ENCODE measurements around the gene ANKRD60.

The ANKRD60 gene

GRCh38 chr20:58261660-58262059, 33.2 kb upstream of the ANKRD60 start:
- no peaks in the 10 kb centered on the region for H3K9me3 ChIP-seq (ENCODE audit: control insufficient read depth, low read length)
- no peaks in the 10 kb centered on the region for H3K4me1 ChIP-seq (ENCODE audit: control insufficient read depth, insufficient read depth, low read length, poor library complexity, severe bottlenecking)
- H3K36me3 ChIP-seq (ENCODE audit: control insufficient read depth, insufficient read depth, low read length): peaks cover 58% of the 10 kb centered on the region
- no peak overlapping the region for H3K4me3 ChIP-seq (ENCODE audit: extremely low read depth, insufficient read depth, low read length, poor library complexity, severe bottlenecking)
- no CpG with 5 or more reads among the region's 3 CpGs for WGBS, 2 experiments (ENCODE audit: insufficient coverage in 2 of 2)
- H3K27ac ChIP-seq (ENCODE audit: low read depth, low read length, severe bottlenecking): no peak overlapping the region

- Histone ChIP-seq H3K4me3 (ENCODE audit: extremely low read depth, insufficient read depth, low read length, poor library complexity, severe bottlenecking) (no peak overlapping the region), H3K27ac (ENCODE audit: low read depth, low read length, severe bottlenecking) (no peak overlapping the region), H3K36me3 (ENCODE audit: control insufficient read depth, insufficient read depth, low read length) (peaks cover 45% of the 10 kb centered on the region), H3K9me3 (ENCODE audit: control insufficient read depth, low read length) (no peaks in the 10 kb centered on the region), H3K4me1 (ENCODE audit: control insufficient read depth, insufficient read depth, low read length, poor library complexity, severe bottlenecking) (no peaks in the 10 kb centered on the region)
- 93 to 100% methylated on average over 2 to 3 of the region's 5 CpGs for WGBS, 2 experiments (ENCODE audit: insufficient coverage in 2 of 2)
Observed at GRCh38 chr20:58260006-58260405, 31.6 kb upstream of the ANKRD60 start.

GRCh38 chr20:58256842-58257241, 28.4 kb upstream of the ANKRD60 start:
- H3K36me3 ChIP-seq (ENCODE audit: control insufficient read depth, insufficient read depth, low read length): peaks cover 21% of the 10 kb centered on the region
- peaks cover 4% of the 10 kb centered on the region for H3K9me3 ChIP-seq (ENCODE audit: control insufficient read depth, low read length)
- WGBS, 2 experiments (ENCODE audit: insufficient coverage in 2 of 2): 100% methylated on average over 2 to 4 of the region's 4 CpGs
- H3K4me1 ChIP-seq (ENCODE audit: control insufficient read depth, insufficient read depth, low read length, poor library complexity, severe bottlenecking): peaks cover 2% of the 10 kb centered on the region
- no peak overlapping the region for H3K27ac ChIP-seq (ENCODE audit: low read depth, low read length, severe bottlenecking)
- H3K4me3 ChIP-seq (ENCODE audit: extremely low read depth, insufficient read depth, low read length, poor library complexity, severe bottlenecking): no peak overlapping the region

DNA sequence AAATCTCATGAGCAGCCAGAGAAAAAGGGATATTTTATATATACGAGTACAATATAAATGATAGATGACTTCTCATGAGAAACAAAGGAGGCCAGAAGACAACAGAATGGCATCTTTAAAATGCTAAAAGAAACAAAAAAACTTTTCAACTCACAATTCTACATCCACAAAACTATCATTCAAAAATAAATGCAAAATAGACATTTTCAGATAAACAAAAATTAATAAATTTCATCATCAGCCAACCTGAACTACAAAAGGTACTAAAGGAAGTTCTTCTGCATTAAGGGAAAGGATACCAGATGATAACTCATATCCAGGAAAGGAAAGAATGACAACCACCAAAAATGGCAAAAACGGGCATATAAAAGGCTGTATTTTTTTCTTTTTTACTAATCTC, 27.9 kb upstream of the ANKRD60 start:
- Histone ChIP-seq H3K36me3 (ENCODE audit: control insufficient read depth, insufficient read depth, low read length) (peaks cover 21% of the 10 kb centered on the region), H3K27ac (ENCODE audit: low read depth, low read length, severe bottlenecking) (no peak overlapping the region), H3K4me1 (ENCODE audit: control insufficient read depth, insufficient read depth, low read length, poor library complexity, severe bottlenecking) (peaks cover 7% of the 10 kb centered on the region), H3K9me3 (ENCODE audit: control insufficient read depth, low read length) (peaks cover 4% of the 10 kb centered on the region), H3K4me3 (ENCODE audit: extremely low read depth, insufficient read depth, low read length, poor library complexity, severe bottlenecking) (no peak overlapping the region)
- WGBS, 2 experiments (ENCODE audit: insufficient coverage in 2 of 2): no CpG with 5 or more reads among the region's 2 CpGs

DNA sequence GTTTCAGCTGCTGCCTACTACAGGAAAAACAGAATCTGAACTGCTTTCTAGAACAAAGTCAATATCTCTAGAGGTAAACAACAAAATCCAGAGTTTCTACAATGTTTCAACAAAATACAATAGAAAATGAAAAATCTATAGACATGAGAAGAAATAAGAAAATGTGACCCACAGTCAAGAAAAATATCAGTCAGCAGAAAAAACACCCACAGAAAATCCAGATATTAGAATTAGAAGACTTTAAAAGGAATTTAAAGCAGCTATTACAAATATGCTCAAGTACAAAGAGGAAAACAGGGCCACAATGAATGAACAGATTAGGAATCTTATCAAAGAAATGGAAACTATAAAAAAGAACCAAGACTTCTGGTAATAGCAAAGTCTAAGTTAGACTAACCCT, 26.4 kb upstream of the ANKRD60 start:
- Histone ChIP-seq H3K27ac (ENCODE audit: low read depth, low read length, severe bottlenecking) (no peak overlapping the region), H3K9me3 (ENCODE audit: control insufficient read depth, low read length) (peaks cover 4% of the 10 kb centered on the region), H3K4me1 (ENCODE audit: control insufficient read depth, insufficient read depth, low read length, poor library complexity, severe bottlenecking) (peaks cover 8% of the 10 kb centered on the region), H3K4me3 (ENCODE audit: extremely low read depth, insufficient read depth, low read length, poor library complexity, severe bottlenecking) (no peak overlapping the region), H3K36me3 (ENCODE audit: control insufficient read depth, insufficient read depth, low read length) (peaks cover 27% of the 10 kb centered on the region)

DNA sequence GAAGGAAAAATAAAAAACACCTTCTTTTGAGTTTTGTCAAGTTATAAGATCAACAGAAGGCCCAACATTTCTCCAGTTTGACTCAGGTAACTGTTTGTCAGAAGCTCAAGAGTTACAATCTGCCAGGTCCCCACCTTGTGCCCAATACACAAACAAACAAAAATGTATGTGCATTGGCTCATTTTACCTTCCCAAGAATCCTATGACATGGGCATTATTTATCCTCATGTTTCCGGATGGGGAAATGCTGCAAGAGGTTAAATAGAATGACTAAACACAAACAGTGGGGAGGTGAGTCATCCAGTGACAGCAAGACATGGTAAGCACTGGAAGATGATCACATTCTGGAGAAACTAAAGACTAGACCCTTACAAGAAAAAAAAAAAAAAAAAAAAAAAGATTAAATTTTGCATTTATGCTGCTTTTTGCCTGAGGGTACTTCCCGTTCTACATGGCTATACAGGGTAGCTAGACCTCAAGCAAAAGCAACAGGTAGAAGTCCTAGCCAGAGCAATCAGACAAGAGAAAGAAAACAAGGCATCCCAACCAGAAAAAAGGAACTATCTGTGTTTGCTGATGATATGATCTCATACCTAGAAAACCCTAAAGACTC, 23.6 kb upstream of the ANKRD60 start:
- 100% methylated on average over 1 of the region's 2 CpGs; no CpG with 5 or more reads in 1 of the 2 experiments for WGBS, 2 experiments (ENCODE audit: insufficient coverage in 2 of 2)
- peak overlapping the region; percentile 32 for H3K27ac ChIP-seq (ENCODE audit: low read depth, low read length, severe bottlenecking)

GRCh38 chr20:58251348-58251978, 23.0 kb upstream of the ANKRD60 start:
- Histone ChIP-seq H3K9me3 (ENCODE audit: control insufficient read depth, low read length) (peaks cover 4% of the 10 kb centered on the region), H3K27ac (ENCODE audit: low read depth, low read length, severe bottlenecking) (peak overlapping the region; percentile 3), H3K4me3 (ENCODE audit: extremely low read depth, insufficient read depth, low read length, poor library complexity, severe bottlenecking) (no peak overlapping the region), H3K4me1 (ENCODE audit: control insufficient read depth, insufficient read depth, low read length, poor library complexity, severe bottlenecking) (peaks cover 8% of the 10 kb centered on the region), H3K36me3 (ENCODE audit: control insufficient read depth, insufficient read depth, low read length) (peaks cover 32% of the 10 kb centered on the region)
- WGBS, 2 experiments (ENCODE audit: insufficient coverage in 2 of 2): 65 to 73% methylated on average over 5 to 6 of the region's 8 CpGs

More for the DNA sequence above, 23.6 kb upstream of the ANKRD60 start:
- no peak overlapping the region for H3K4me3 ChIP-seq (ENCODE audit: extremely low read depth, insufficient read depth, low read length, poor library complexity, severe bottlenecking)
- H3K9me3 ChIP-seq (ENCODE audit: control insufficient read depth, low read length): peaks cover 4% of the 10 kb centered on the region
- peaks cover 8% of the 10 kb centered on the region for H3K4me1 ChIP-seq (ENCODE audit: control insufficient read depth, insufficient read depth, low read length, poor library complexity, severe bottlenecking)
- peaks cover 33% of the 10 kb centered on the region for H3K36me3 ChIP-seq (ENCODE audit: control insufficient read depth, insufficient read depth, low read length)

DNA sequence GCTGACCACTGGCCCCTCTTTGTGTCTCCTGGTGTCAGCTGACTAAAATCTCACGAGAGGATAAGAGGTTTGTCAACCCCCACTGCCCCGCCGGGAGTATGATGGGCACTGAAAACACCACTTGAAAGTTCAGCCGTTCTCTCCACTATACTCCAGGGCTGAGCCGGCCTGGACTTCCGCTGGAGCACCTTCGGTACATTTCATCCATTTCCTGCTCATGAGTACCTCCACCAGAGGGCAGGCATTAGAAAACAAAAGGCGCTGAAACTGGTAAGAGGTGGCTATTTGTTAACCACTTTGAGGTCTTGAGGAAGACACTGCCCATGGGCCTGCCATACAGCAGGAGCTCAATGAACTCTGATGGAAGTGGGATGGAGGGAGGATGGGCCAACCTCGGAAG, 17.9 kb upstream of the ANKRD60 start:
- H3K36me3 ChIP-seq (ENCODE audit: control insufficient read depth, insufficient read depth, low read length): peaks cover 62% of the 10 kb centered on the region
- 82 to 83% methylated on average over 6 to 9 of the region's 9 CpGs for WGBS, 2 experiments (ENCODE audit: insufficient coverage in 2 of 2)
- peaks cover 7% of the 10 kb centered on the region for H3K4me1 ChIP-seq (ENCODE audit: control insufficient read depth, insufficient read depth, low read length, poor library complexity, severe bottlenecking)

DNA sequence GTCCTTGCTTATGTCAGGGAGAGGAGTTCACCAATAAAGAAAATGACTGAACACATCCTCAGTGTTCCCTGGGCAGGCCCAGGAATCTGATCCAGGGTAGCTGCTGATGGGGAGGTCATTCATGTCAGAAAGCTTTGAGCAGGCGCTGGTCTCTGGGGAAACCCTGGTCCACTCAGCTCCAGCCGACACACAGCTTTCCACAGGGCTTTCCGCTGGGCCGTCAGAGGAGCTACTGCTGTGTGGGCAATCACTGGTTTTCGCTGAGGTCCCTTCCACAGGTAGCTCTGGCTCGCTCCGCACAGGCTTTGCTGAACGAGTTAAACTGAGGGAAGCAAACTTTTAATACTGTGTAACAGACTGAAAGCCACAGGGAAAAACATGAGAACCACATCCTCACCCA, 17.5 kb upstream of the ANKRD60 start:
- H3K9me3 ChIP-seq (ENCODE audit: control insufficient read depth, low read length): no peaks in the 10 kb centered on the region
- H3K27ac ChIP-seq (ENCODE audit: low read depth, low read length, severe bottlenecking): no peak overlapping the region
- no peak overlapping the region for H3K4me3 ChIP-seq (ENCODE audit: extremely low read depth, insufficient read depth, low read length, poor library complexity, severe bottlenecking)
- peaks cover 5% of the 10 kb centered on the region for H3K4me1 ChIP-seq (ENCODE audit: control insufficient read depth, insufficient read depth, low read length, poor library complexity, severe bottlenecking)
- WGBS, 2 experiments (ENCODE audit: insufficient coverage in 2 of 2): 94 to 97% methylated on average over 8 of the region's 8 CpGs
- H3K36me3 ChIP-seq (ENCODE audit: control insufficient read depth, insufficient read depth, low read length): peaks cover 58% of the 10 kb centered on the region

More for the DNA sequence above, 17.9 kb upstream of the ANKRD60 start:
- H3K27ac ChIP-seq (ENCODE audit: low read depth, low read length, severe bottlenecking): no peak overlapping the region
- H3K9me3 ChIP-seq (ENCODE audit: control insufficient read depth, low read length): no peaks in the 10 kb centered on the region
- H3K4me3 ChIP-seq (ENCODE audit: extremely low read depth, insufficient read depth, low read length, poor library complexity, severe bottlenecking): no peak overlapping the region

DNA sequence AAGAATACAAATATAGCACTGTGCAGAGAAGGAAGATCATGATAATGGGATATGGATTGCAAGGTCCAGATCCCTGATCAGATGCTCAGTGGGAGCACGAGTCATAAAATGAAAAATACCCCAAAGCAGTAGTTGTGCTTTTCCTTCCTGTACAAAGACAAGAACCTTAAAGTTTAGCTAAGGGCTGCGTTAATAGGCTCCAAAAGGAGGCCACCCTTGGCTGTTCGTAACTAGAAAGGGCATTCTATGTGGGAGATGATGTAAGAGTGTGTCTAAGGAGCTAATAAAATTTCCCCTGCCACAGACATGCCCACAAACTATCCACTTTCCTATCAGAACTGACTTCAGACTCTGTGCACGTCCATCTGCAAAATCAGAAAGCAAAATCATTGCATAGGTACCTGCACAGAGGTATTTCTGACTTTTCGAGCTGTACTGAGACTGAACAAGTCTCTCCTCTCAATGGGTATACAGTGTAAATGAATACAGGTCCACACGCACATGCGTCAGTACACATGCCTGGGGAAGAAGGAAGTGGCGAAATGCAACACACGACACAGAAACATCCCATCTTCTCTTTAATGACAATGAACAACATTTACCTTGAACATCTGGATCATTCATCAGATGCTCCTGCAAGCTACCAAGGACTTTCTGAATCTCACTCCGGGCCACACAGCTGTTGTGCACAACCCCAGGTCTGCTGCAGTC, 16.9 kb upstream of the ANKRD60 start:
- WGBS, 2 experiments (ENCODE audit: insufficient coverage in 2 of 2): 100% methylated on average over 3 to 6 of the region's 10 CpGs
- H3K36me3 ChIP-seq (ENCODE audit: control insufficient read depth, insufficient read depth, low read length): peaks cover 57% of the 10 kb centered on the region

More for the DNA sequence above, 16.9 kb upstream of the ANKRD60 start:
- Histone ChIP-seq H3K4me3 (ENCODE audit: extremely low read depth, insufficient read depth, low read length, poor library complexity, severe bottlenecking) (no peak overlapping the region), H3K4me1 (ENCODE audit: control insufficient read depth, insufficient read depth, low read length, poor library complexity, severe bottlenecking) (peaks cover 5% of the 10 kb centered on the region), H3K27ac (ENCODE audit: low read depth, low read length, severe bottlenecking) (no peak overlapping the region), H3K9me3 (ENCODE audit: control insufficient read depth, low read length) (no peaks in the 10 kb centered on the region)

All from mesodermal cell (in vitro differentiated cells).